ENCODE results near the gene AMH. TPM values are rescaled to one million over a fixed set of nuclear protein-coding genes. Genes with fewer than 3 reads are reported as not detected.

The AMH gene
- total and polyA plus RNA-seq, 2 of the 13 experiments (the other 11 are each of a cell fraction or from before 2014, with no cell fraction given), result 0.03 to 0.18 TPM

DNA sequence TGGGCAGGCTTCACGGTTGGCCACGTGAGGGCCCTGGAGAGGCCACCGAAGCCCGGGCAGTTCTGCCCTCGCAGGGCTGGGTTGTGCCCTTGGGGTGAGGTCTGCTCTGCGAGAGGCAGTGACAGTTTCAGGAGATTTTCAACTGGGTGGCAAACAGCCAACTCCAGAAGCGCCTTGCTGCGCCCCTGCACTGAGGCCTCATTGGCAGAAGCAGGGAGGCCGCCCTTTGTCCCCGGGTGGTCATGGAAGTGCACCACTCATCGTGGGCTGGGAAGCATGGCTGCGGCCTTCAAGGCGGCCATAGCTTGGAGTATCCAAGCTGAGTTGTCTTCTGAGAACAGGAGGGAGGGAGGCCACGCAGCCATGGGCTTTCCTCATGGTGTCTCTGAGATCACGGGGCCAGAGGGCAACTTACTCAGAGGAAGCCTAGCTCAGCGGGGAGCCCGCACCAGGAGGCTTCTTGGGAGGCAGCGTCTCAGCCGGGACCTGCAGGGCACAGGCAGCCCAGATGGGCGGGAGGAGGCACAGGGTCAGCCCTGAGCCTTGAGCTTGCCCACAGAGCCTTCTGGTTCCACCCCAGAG is 27.8 kb upstream of the AMH start:
- peaks cover 27 to 69% of the 10 kb centered on the region in 2 experiments; a peak in 4 of 5 replicates for H3K36me3 ChIP-seq (replicated peaks in 1 of 2; ENCODE audit: control insufficient read depth in 1 of 2, insufficient read depth in 2 of 2, low read length in 2 of 2)
- H3K4me1 ChIP-seq (ENCODE audit: insufficient read depth, low read length), result no peaks in the 10 kb centered on the region
- no peaks in the 10 kb centered on the region for H3K27me3 ChIP-seq (ENCODE audit: control insufficient read depth in 1 of 2, insufficient read depth in 2 of 2, low read length in 2 of 2)
- H3K9ac ChIP-seq (ENCODE audit: insufficient read depth, low read depth, low read length), result no peak overlapping the region
- in situ Hi-C loops (cut with HindIII; ENCODE audit: extremely low pct_ligation_motif_present, low pct_unique_long_range_greater_than_20kb), result no loop called here
- intact Hi-C loops (cut with micrococcal nuclease; ENCODE audit: unreplicated experiment), result no loop called here
- no peak for DNase-seq (ENCODE audit: low spot score)
- TF ChIP-seq ZNF768 (CRISPR knock-in tag; IDR thresholded peaks at IDR 0.05) (no peak), ARNT2 (CRISPR knock-in tag; IDR thresholded peaks at IDR 0.05; ENCODE audit: low read depth) (no peak), RELA (CRISPR knock-in tag; IDR thresholded peaks at IDR 0.05) (no peak), ZSCAN25 (CRISPR knock-in tag; IDR thresholded peaks at IDR 0.05) (0 out of 2 replicates have a peak, but pooled peaks have one; percentile 33), KAT7 (CRISPR knock-in tag; IDR thresholded peaks at IDR 0.05; ENCODE audit: borderline replicate concordance) (no peak), YY1 (IDR thresholded peaks at IDR 0.05; ENCODE audit: insufficient read depth, insufficient replicate concordance, low read depth, low read length) (no peak), AGO1 (IDR thresholded peaks at IDR 0.05; ENCODE audit: low read depth, low read length, poor library complexity, severe bottlenecking) (no peak), ZNF761 (CRISPR knock-in tag; conservative IDR thresholded peaks at IDR 0.05) (no peak), ZNF777 (CRISPR knock-in tag; IDR thresholded peaks at IDR 0.05) (no peak), AGO2 (optimal IDR thresholded peaks at IDR 0.05; ENCODE audit: low read depth, low read length) (peak; percentile 1), HOXA3 (CRISPR knock-in tag; IDR thresholded peaks at IDR 0.05) (0 out of 2 replicates have a peak, but pooled peaks have one; percentile 21), MAF1 (CRISPR knock-in tag; IDR thresholded peaks at IDR 0.05; ENCODE audit: borderline replicate concordance) (no peak)
- TF ChIP-seq, protein P1, sequence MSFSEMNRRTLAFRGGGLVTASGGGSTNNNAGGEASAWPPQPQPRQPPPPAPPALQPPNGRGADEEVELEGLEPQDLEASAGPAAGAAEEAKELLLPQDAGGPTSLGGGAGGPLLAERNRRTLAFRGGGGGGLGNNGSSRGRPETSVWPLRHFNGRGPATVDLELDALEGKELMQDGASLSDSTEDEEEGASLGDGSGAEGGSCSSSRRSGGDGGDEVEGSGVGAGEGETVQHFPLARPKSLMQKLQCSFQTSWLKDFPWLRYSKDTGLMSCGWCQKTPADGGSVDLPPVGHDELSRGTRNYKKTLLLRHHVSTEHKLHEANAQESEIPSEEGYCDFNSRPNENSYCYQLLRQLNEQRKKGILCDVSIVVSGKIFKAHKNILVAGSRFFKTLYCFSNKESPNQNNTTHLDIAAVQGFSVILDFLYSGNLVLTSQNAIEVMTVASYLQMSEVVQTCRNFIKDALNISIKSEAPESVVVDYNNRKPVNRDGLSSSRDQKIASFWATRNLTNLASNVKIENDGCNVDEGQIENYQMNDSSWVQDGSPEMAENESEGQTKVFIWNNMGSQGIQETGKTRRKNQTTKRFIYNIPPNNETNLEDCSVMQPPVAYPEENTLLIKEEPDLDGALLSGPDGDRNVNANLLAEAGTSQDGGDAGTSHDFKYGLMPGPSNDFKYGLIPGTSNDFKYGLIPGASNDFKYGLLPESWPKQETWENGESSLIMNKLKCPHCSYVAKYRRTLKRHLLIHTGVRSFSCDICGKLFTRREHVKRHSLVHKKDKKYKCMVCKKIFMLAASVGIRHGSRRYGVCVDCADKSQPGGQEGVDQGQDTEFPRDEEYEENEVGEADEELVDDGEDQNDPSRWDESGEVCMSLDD (CRISPR knock-in tag; IDR thresholded peaks at IDR 0.05; ENCODE audit: borderline replicate concordance), result no peak
- TF ChIP-seq, protein P2, sequence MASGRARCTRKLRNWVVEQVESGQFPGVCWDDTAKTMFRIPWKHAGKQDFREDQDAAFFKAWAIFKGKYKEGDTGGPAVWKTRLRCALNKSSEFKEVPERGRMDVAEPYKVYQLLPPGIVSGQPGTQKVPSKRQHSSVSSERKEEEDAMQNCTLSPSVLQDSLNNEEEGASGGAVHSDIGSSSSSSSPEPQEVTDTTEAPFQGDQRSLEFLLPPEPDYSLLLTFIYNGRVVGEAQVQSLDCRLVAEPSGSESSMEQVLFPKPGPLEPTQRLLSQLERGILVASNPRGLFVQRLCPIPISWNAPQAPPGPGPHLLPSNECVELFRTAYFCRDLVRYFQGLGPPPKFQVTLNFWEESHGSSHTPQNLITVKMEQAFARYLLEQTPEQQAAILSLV (CRISPR knock-in tag; IDR thresholded peaks at IDR 0.05; ENCODE audit: borderline replicate concordance), result no peak
- TF ChIP-seq, protein P3, sequence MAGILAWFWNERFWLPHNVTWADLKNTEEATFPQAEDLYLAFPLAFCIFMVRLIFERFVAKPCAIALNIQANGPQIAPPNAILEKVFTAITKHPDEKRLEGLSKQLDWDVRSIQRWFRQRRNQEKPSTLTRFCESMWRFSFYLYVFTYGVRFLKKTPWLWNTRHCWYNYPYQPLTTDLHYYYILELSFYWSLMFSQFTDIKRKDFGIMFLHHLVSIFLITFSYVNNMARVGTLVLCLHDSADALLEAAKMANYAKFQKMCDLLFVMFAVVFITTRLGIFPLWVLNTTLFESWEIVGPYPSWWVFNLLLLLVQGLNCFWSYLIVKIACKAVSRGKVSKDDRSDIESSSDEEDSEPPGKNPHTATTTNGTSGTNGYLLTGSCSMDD (CRISPR knock-in tag; IDR thresholded peaks at IDR 0.05), result no peak
- H4K20me1 ChIP-seq (ENCODE audit: insufficient read depth, low read length), result no peaks in the 10 kb centered on the region
- no peak overlapping the region for H3K4me3 ChIP-seq (replicated peaks in 1 of 3; ENCODE audit: insufficient read depth in 1 of 3, low read depth in 2 of 3, low read length in 3 of 3)
- no TSS peak for BruUV-seq (replicated peaks)
- H3K79me2 ChIP-seq (ENCODE audit: insufficient read depth, low read length), result no peaks in the 10 kb centered on the region
- CTCF ChIA-PET (ENCODE audit: low intra/inter-chr PET ratio, low total read pairs), result no interaction called here
- no peak overlapping the region for H3K27ac ChIP-seq (ENCODE audit: extremely low read length, insufficient read depth, low read length)
- no peaks in the 10 kb centered on the region for H3K9me3 ChIP-seq (ENCODE audit: low read length)
- 96% methylated on average over 12 of the region's 20 CpGs for WGBS (ENCODE audit: low lambda C conversion rate)
- no peak for FAIRE-seq
- ATAC-seq, result no peak; the same call in 2 of the 3 replicates
- POLR2A ChIA-PET, result interaction anchor here (1.0 to 1.3 kb wide), 2 partner anchors 9 to 48 kb away, joined by 3 read pairs; no protein-coding TSS in a partner anchor
- H3K4me2 ChIP-seq (ENCODE audit: low read depth, low read length), result no peak overlapping the region
- no peak overlapping the region for H2AFZ ChIP-seq (ENCODE audit: low read length)

All from HepG2 (cell line).